ENCODE measurements around the gene MCCC2. TPM values are rescaled to one million over a fixed set of nuclear protein-coding genes. Genes with fewer than 3 reads are reported as not detected.

MCCC2 gene
- total and polyA plus RNA-seq, 2 donors from 2014 or later = 57.7 to 61.0 TPM

DNA sequence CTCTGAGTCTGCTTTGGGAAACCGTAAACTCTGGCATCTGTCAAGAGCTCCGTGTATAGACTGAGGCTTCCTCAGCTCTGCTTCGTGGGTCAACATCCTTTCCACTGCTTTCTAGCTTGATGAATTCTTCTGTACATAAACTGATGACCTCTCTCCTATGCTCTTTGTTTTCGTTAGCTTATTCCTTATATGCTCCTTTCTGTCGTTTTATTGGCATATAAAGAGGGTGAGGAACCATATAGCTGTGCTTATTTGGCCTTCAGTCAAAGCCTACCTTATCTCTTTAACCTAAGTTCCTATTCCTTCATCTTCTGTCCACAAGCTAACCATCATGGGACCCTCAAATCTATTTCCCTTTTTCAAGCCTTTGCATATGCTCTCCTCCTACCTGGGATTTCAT is 92.6 kb downstream of the MCCC2 start:
- Histone ChIP-seq H3K9me3 (ENCODE audit: control insufficient read depth in 2 of 3, insufficient read depth in 1 of 3, low read length in 3 of 3) (no peaks in the 10 kb centered on the region), H3K9ac (ENCODE audit: low read length in 3 of 3) (no peak overlapping the region), H3K36me3 (ENCODE audit: control insufficient read depth in 2 of 3, insufficient read depth in 3 of 3, low read length in 3 of 3) (no peaks in the 10 kb centered on the region), H3K4me1 (ENCODE audit: control insufficient read depth in 2 of 3, insufficient read depth in 2 of 3, low read depth in 1 of 3, low read length in 3 of 3) (no peaks in the 10 kb centered on the region), H3K4me3 (ENCODE audit: low read length in 3 of 3) (no peak overlapping the region), H3K27me3 (ENCODE audit: control insufficient read depth, insufficient read depth, low read length) (no peaks in the 10 kb centered on the region), H3K27ac (ENCODE audit: low read depth in 2 of 2, low read length in 2 of 2) (no peak overlapping the region)
- TF ChIP-seq, protein P1, sequence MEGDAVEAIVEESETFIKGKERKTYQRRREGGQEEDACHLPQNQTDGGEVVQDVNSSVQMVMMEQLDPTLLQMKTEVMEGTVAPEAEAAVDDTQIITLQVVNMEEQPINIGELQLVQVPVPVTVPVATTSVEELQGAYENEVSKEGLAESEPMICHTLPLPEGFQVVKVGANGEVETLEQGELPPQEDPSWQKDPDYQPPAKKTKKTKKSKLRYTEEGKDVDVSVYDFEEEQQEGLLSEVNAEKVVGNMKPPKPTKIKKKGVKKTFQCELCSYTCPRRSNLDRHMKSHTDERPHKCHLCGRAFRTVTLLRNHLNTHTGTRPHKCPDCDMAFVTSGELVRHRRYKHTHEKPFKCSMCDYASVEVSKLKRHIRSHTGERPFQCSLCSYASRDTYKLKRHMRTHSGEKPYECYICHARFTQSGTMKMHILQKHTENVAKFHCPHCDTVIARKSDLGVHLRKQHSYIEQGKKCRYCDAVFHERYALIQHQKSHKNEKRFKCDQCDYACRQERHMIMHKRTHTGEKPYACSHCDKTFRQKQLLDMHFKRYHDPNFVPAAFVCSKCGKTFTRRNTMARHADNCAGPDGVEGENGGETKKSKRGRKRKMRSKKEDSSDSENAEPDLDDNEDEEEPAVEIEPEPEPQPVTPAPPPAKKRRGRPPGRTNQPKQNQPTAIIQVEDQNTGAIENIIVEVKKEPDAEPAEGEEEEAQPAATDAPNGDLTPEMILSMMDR (IDR thresholded peaks at IDR 0.05; ENCODE audit: borderline replicate concordance, extremely low read depth, insufficient read depth) = no peak
- DNase-seq = no peak
- FAIRE-seq = no peak
- intact Hi-C loops (cut with DNase I) = no loop called here

- H3K4me1 ChIP-seq (ENCODE audit: control insufficient read depth in 2 of 3, insufficient read depth in 2 of 3, low read depth in 1 of 3, low read length in 3 of 3) = no peaks in the 10 kb centered on the region
These were observed 93.4 kb downstream of the MCCC2 start for GRCh38 chr5:71680510-71680909.

DNA sequence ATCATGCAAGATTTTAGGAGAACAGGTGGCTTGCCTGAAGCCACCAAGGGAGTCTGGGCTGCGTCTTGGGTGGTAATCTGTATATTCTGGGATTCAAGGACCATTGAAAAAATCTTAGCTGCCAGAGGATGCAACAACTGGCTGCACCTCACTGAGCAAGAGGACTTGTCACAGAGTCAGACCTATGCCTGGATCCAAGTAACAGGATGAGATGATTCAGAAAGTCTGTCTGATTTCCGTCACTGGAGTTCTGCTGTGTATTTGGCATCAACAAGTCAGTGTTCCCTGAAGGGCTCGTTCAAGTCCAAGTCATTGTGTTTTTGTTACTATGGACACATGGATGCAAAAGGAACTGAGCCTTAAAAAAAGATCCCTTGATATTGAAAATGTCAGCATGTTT is 94.2 kb downstream of the MCCC2 start:
- intact Hi-C loops (cut with DNase I) = no loop called here
- H3K36me3 ChIP-seq (ENCODE audit: control insufficient read depth in 2 of 3, insufficient read depth in 3 of 3, low read length in 3 of 3) = no peaks in the 10 kb centered on the region
- no peaks in the 10 kb centered on the region for H3K9me3 ChIP-seq (ENCODE audit: control insufficient read depth in 2 of 3, insufficient read depth in 1 of 3, low read length in 3 of 3)
- DNase-seq (no peak), FAIRE-seq (no peak)
- H3K4me1 ChIP-seq (ENCODE audit: control insufficient read depth in 2 of 3, insufficient read depth in 2 of 3, low read depth in 1 of 3, low read length in 3 of 3) = no peaks in the 10 kb centered on the region
- no peak overlapping the region for H3K27ac ChIP-seq (ENCODE audit: low read depth in 2 of 2, low read length in 2 of 2)
- no peaks in the 10 kb centered on the region for H3K27me3 ChIP-seq (ENCODE audit: control insufficient read depth, insufficient read depth, low read length)
- H3K9ac ChIP-seq (ENCODE audit: low read length in 3 of 3) = no peak overlapping the region
- TF ChIP-seq, protein P1 (IDR thresholded peaks at IDR 0.05; ENCODE audit: borderline replicate concordance, extremely low read depth, insufficient read depth) = no peak
- no peak overlapping the region for H3K4me3 ChIP-seq (ENCODE audit: low read length in 3 of 3)

More at GRCh38 chr5:71680510-71680909, 93.4 kb downstream of the MCCC2 start:
- no peak for FAIRE-seq
- no peak for DNase-seq
- no peaks in the 10 kb centered on the region for H3K9me3 ChIP-seq (ENCODE audit: control insufficient read depth in 2 of 3, insufficient read depth in 1 of 3, low read length in 3 of 3)
- intact Hi-C loops (cut with DNase I) = no loop called here
- no peak overlapping the region for H3K27ac ChIP-seq (ENCODE audit: low read depth in 2 of 2, low read length in 2 of 2)
- H3K4me3 ChIP-seq (ENCODE audit: low read length in 3 of 3) = no peak overlapping the region
- no peaks in the 10 kb centered on the region for H3K36me3 ChIP-seq (ENCODE audit: control insufficient read depth in 2 of 3, insufficient read depth in 3 of 3, low read length in 3 of 3)
- H3K27me3 ChIP-seq (ENCODE audit: control insufficient read depth, insufficient read depth, low read length) = no peaks in the 10 kb centered on the region
- TF ChIP-seq, protein P1 (IDR thresholded peaks at IDR 0.05; ENCODE audit: borderline replicate concordance, extremely low read depth, insufficient read depth) = no peak
- H3K9ac ChIP-seq (ENCODE audit: low read length in 3 of 3) = no peak overlapping the region

DNA sequence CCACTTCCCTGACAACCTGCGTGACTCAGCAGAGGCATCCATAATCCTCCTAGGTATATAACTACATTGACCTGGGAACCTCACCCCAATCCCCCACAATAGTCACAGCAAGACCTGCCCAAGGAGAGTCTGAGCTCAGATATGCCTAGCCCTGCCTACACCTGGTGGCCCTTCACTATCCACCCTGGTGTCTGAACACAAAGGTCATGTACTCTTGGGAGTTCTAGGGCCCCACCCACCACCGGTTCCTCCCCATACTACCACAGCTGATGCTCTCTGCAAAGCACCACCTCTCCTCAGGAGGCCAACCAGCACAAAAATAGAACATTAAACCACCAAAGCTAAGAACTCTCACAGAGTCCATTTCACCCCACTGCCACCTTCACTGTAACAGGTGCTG is 97.2 kb downstream of the MCCC2 start:
- DNase-seq = no peak
- Histone ChIP-seq H3K4me1 (ENCODE audit: control insufficient read depth in 2 of 3, insufficient read depth in 2 of 3, low read depth in 1 of 3, low read length in 3 of 3) (no peaks in the 10 kb centered on the region), H3K27me3 (ENCODE audit: control insufficient read depth, insufficient read depth, low read length) (no peaks in the 10 kb centered on the region), H3K9me3 (ENCODE audit: control insufficient read depth in 2 of 3, insufficient read depth in 1 of 3, low read length in 3 of 3) (no peaks in the 10 kb centered on the region), H3K27ac (ENCODE audit: low read depth in 2 of 2, low read length in 2 of 2) (no peak overlapping the region), H3K4me3 (ENCODE audit: low read length in 3 of 3) (no peak overlapping the region), H3K36me3 (ENCODE audit: control insufficient read depth in 2 of 3, insufficient read depth in 3 of 3, low read length in 3 of 3) (no peaks in the 10 kb centered on the region), H3K9ac (ENCODE audit: low read length in 3 of 3) (no peak overlapping the region)
- FAIRE-seq = no peak
- intact Hi-C loops (cut with DNase I) = no loop called here
- TF ChIP-seq, protein P1 (IDR thresholded peaks at IDR 0.05; ENCODE audit: borderline replicate concordance, extremely low read depth, insufficient read depth) = no peak
